Neural cell (in vitro differentiated cells): Measurements from ENCODE around the gene CDCP1.

ENCODE experiments used
- CTCF ChIP-seq: fragments of 450-650 bp; IDR thresholded peaks from 2 replicates; pipeline ENCODE4 v1.5.1; 2014; ENCODE audit warnings: antibody characterized with exemption, mild to moderate bottlenecking, moderate library complexity; ENCODE audit not compliant: poor library complexity, severe bottlenecking
- TAF1 ChIP-seq: IDR thresholded peaks from 2 replicates; pipeline ENCODE4 v1.6.1; 2012; ENCODE audit warnings: low read depth

DNA sequence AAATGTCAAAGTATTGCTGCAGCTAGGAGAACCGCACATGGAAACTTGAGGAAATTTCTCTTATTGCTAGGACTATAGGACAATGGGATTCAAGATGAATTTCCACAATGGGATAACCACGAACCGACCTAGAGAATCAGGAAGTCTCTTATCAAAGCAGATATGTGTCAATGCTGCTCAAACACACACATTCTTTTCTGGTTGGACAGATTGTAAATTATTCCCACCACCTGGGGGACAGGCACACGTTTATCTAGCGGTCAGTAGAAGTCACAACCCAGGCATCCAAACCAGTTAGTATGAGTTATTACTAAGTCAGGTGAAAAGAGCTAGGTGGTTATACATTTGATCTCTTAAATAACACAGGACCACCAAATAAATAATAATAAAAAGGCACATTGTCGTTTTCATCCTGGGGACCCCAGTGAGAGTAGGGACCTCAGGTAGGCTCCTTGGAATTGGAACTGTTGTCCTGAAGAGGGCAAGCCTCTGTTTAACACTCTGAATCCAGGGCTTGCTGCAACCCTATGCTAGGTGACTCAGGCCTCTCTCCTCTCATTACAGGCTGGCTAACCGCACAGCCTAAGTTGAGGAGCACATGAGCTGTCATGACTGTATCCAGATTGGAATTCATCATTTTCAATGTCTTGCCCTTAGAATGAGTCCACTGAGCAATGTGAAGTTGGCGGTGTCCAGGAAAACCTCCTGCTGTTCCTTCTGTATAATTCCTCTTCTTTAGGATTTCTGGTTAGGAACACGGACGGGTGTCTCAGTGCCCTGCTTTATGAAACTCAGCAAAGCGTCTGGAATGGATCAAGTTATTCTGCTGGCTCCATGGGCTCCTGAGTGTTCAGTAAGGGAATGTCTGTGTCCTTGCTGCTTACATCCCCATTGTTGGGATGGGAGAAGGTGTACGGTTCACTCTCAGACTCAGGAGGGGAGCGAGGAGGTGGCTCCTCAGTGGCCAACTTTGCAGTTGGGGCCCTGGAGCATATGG, 61.1 kb downstream of the CDCP1 start:
- TF ChIP-seq CTCF = no peak
- TF ChIP-seq TAF1 = no peak
